Spinal cord (tissue), 10 donors: ENCODE results near the gene ETV6. TPM values are rescaled to one million over a fixed set of nuclear protein-coding genes. Genes with fewer than 3 reads are reported as not detected.

Experiments
- DNase-seq, 6 donors: peaks; one replicate each; pipeline versions ENCODE4 v3.0.0 to v3.0.0-alpha.2; 2013 to 2015; ENCODE audit warnings: low spot score in 6 of 6, low read depth in 4 of 6
- H3K27ac ChIP-seq: one replicate; pipeline ENCODE4 v1.5.1; 2013; ENCODE audit warnings: low read depth, low read length, control low read depth
- H3K27me3 ChIP-seq: one replicate; pipeline ENCODE4 v1.6.1; 2013; ENCODE audit warnings: low read length; ENCODE audit not compliant: control insufficient read depth, insufficient read depth
- H3K36me3 ChIP-seq: one replicate; pipeline ENCODE4 v1.6.1; 2013; ENCODE audit warnings: low read length; ENCODE audit not compliant: control insufficient read depth, insufficient read depth
- H3K4me1 ChIP-seq: one replicate; pipeline ENCODE4 v1.6.1; 2013; ENCODE audit warnings: low read length; ENCODE audit not compliant: control insufficient read depth, insufficient read depth
- H3K4me3 ChIP-seq: one replicate; pipeline ENCODE4 v1.5.1; 2013; ENCODE audit warnings: low read depth, low read length, control low read depth
- H3K9me3 ChIP-seq: one replicate; pipeline ENCODE4 v1.6.1; 2013; ENCODE audit warnings: low read length; ENCODE audit not compliant: control insufficient read depth, insufficient read depth
- WGBS: methylation state at CpG from one replicate; pipeline ENCODE4 v1.1.5; 2013; ENCODE audit warnings: missing lambda C conversion rate; ENCODE audit not compliant: insufficient coverage; 5-methylcytosine and 5-hydroxymethylcytosine counted together
- polyA plus RNA-seq, 2 donors: library from polyadenylated mRNA; unstranded; fragments of 120-200 nt; gene quantifications; one replicate each; pipeline ENCODE4 v1.2.1, GENCODE V29; 2013; ENCODE audit not compliant: insufficient read length in 2 of 2
- total RNA-seq, 2 donors: library from RNA; depleted of rRNA in 1 of 2; stranded (reverse); fragments of 120-200 nt in 1 of 2; fragments of >200 nt in 1 of 2; gene quantifications; one replicate each; pipeline versions ENCODE4 v1.2.3 to v1.2.4, GENCODE V29; 2013 to 2014
- donor health status: healthy.

The ETV6 gene
- total and polyA plus RNA-seq, 4 donors = 6.8 to 9.9 (median 8.1) TPM

DNA sequence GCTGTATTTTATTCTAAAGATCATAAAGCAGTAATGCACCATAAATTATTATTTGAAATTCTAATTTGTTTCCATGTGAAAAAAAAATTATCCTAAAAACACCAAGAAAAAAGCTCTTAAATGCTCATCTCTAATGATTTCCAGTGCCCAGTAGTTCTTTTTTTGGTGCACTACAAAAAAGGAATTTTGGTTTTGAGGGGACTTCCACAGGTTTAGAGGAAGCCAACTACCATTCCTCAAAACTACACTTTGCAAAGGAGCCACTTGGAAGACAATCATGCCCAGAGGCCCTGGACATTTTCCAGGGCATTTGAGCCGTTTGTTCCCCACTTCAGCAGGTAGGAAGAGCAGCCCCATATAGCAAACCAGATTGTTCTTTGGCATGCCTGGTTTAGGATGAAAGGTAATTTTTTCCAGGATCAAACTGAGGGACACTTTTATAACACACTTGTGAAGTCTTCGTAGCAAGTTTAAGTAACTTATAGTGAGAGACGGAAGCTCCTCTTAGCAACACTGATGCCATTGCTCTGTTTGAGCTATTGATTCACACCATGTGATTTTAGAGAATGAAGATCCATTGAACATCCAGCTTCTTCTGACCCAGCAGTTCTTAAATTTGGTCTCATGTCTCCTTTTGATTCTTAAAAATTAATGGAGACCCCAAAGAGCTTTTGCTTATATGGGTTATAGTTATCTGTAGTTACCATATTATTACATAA, 187.9 kb downstream of the ETV6 start:
- Histone ChIP-seq H3K4me3 (no peak overlapping the region), H3K27ac (no peak overlapping the region), H3K9me3 (no peaks in the 10 kb centered on the region), H3K4me1 (peaks cover 13% of the 10 kb centered on the region), H3K36me3 (peaks cover 5% of the 10 kb centered on the region), H3K27me3 (no peaks in the 10 kb centered on the region)
- no peak for DNase-seq
- WGBS = 83% methylated on average over 1 of the region's 3 CpGs

DNA sequence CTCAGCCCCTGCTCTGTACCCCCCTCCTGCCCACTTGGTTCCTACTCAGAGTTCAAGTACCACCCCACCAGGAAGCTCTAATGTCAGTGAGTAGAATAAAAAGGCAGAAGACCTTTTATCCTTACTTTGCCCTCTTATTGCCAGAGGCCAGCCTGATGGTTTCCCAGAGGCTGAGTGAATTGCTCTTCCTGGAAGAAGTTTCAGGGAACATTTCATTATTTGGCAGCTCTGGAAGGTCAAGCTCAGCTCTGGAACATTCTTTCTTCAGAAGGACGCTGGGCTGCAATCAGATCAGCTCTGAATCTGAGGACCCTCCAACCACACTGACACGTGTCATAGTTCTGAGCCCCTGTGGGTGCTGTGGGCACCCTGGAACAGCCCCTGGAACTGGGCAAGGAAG, 188.9 kb downstream of the ETV6 start:
- H3K36me3 ChIP-seq = peaks cover 5% of the 10 kb centered on the region
- no peak for DNase-seq
- 69% methylated on average over 2 of the region's 2 CpGs for WGBS
- H3K4me3 ChIP-seq = no peak overlapping the region
- no peaks in the 10 kb centered on the region for H3K27me3 ChIP-seq
- H3K27ac ChIP-seq = no peak overlapping the region
- peaks cover 13% of the 10 kb centered on the region for H3K4me1 ChIP-seq
- H3K9me3 ChIP-seq = no peaks in the 10 kb centered on the region

GRCh38 chr12:11839091-11839641, 189.7 kb downstream of the ETV6 start:
- Histone ChIP-seq H3K4me1 (peaks cover 13% of the 10 kb centered on the region), H3K9me3 (no peaks in the 10 kb centered on the region), H3K36me3 (peaks cover 5% of the 10 kb centered on the region), H3K4me3 (no peak overlapping the region), H3K27me3 (no peaks in the 10 kb centered on the region), H3K27ac (no peak overlapping the region)
- 55% methylated on average over 5 of the region's 8 CpGs for WGBS
- peak in 2 of 6 donors; percentile 57 to 74 for DNase-seq

DNA sequence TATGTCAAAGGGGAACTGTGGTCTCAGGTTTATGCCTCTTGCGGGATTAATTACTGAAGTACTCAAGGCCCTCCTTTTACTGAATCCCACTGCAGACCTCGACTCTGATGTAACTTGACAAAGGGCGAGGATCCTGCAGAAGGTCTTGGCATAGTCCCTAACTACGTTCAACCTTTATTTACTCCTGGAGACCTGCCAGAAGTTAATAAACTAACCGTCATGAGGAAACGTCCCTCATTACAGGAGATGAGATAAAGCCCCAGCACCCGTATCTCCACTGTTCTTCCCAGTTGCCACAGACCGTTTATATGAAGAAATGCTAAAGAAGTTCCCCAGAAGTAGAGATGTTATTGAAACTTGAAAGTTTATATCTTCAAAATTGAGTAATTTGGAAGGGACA, 190.9 kb downstream of the ETV6 start:
- no peaks in the 10 kb centered on the region for H3K9me3 ChIP-seq
- no peaks in the 10 kb centered on the region for H3K27me3 ChIP-seq
- H3K27ac ChIP-seq = no peak overlapping the region
- no peak overlapping the region for H3K4me3 ChIP-seq
- 85% methylated on average over 4 of the region's 8 CpGs for WGBS
- H3K36me3 ChIP-seq = peaks cover 5% of the 10 kb centered on the region
- peaks cover 13% of the 10 kb centered on the region for H3K4me1 ChIP-seq
- DNase-seq = no peak

GRCh38 chr12:11846488-11846887, 197.0 kb downstream of the ETV6 start:
- H3K4me1 ChIP-seq = no peaks in the 10 kb centered on the region
- H3K4me3 ChIP-seq = no peak overlapping the region
- H3K9me3 ChIP-seq = no peaks in the 10 kb centered on the region
- no peak for DNase-seq
- no peak overlapping the region for H3K27ac ChIP-seq
- H3K27me3 ChIP-seq = no peaks in the 10 kb centered on the region
- peaks cover 7% of the 10 kb centered on the region for H3K36me3 ChIP-seq
- no CpG with 5 or more reads among the region's 4 CpGs for WGBS

DNA sequence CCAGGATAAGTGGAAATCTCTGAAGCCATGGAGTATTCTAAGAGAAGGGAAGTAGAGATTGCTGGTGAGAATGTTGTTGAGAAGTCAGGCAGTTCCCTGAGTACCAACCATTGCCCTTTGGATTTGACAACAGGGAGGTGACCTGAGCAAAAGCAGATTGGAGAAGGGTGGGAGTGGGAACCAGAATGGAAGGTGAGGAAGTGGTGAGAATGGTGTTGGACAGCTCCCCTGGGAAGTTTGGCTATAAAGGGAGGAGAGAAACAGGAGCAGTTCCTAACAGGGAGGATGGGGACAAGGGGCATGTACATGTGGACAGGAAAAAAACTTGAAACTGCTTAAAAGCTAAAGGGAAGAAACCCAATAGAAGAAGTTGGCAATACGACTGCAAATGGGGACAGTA, 198.1 kb downstream of the ETV6 start:
- Histone ChIP-seq H3K36me3 (peaks cover 2% of the 10 kb centered on the region), H3K9me3 (no peaks in the 10 kb centered on the region), H3K27me3 (no peaks in the 10 kb centered on the region), H3K4me3 (no peak overlapping the region), H3K4me1 (no peaks in the 10 kb centered on the region), H3K27ac (no peak overlapping the region)
- no peak for DNase-seq
- WGBS = no CpG with 5 or more reads among the region's 1 CpG

DNA sequence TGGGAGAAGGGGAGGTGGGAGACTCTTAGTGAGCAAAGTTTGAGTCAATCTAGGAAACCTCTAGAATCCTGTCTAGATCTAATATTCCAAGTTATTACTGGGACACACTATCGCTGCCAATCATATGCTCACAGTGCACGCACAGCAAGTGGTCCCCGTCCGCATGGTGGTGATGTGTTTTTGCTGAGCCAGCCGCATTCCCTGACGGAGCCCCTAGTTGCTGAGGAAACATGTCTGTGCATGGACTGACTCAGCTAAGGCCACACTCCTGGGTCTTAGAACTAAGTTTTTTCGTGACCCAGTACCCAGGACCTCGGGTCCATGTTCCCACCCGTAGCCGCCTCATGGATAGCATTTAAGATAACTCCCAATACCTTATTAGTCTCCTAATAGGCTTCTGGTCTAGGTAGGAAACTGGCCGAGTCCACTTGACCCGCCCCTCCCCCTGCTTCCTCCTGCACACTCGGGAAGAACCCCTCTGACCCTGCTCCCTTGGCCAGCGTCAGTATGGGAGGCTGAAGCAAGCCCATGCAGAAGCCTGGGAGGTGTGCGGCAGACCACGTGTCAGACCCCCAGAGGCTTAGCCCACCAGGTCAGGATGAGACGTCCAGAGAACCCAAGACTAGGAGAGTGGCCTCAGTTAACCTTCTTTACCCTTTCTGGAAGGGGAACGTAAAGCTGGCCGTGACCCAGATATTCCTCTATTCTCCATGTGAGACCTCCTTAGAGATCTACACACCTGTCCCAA, 200.5 kb downstream of the ETV6 start:
- no peaks in the 10 kb centered on the region for H3K9me3 ChIP-seq
- WGBS = 86% methylated on average over 12 of the region's 19 CpGs
- H3K4me1 ChIP-seq = peaks cover 2% of the 10 kb centered on the region
- no peaks in the 10 kb centered on the region for H3K27me3 ChIP-seq
- no peak overlapping the region for H3K4me3 ChIP-seq
- DNase-seq = no peak
- no peak overlapping the region for H3K27ac ChIP-seq
- H3K36me3 ChIP-seq = peaks cover 4% of the 10 kb centered on the region

- Histone ChIP-seq H3K36me3 (peaks cover 4% of the 10 kb centered on the region), H3K4me1 (peaks cover 13% of the 10 kb centered on the region), H3K9me3 (no peaks in the 10 kb centered on the region), H3K4me3 (no peak overlapping the region), H3K27me3 (no peaks in the 10 kb centered on the region), H3K27ac (no peak overlapping the region)
- no peak for DNase-seq
- 80% methylated on average over 6 of the region's 12 CpGs for WGBS
Observed at GRCh38 chr12:11853126-11853525, 203.7 kb downstream of the ETV6 start.

DNA sequence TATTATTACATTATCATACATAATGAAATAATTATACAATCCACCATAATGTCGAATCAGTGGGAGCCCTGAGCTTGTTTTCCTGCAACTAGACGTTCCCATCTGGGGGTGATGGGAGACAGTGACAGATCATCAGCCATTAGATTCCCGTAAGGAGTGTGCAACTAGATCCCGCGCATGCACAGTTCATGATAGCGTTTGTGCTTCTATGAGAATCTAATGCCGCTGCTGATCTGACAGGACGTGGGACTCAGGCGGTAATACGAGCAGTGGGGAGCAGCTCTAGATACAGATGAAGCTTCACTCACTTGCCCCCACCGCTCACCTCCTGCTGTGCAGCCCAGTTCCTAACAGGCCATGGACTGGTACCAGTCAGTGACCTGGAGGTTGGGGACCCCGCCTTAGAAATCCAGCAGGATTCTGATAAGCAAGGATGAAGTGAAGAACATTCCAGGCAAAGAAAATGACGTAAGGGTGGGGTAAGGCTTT, 204.6 kb downstream of the ETV6 start:
- Histone ChIP-seq H3K27me3 (no peaks in the 10 kb centered on the region), H3K27ac (no peak overlapping the region), H3K4me3 (no peak overlapping the region), H3K4me1 (peaks cover 13% of the 10 kb centered on the region), H3K9me3 (no peaks in the 10 kb centered on the region), H3K36me3 (peaks cover 3% of the 10 kb centered on the region)
- WGBS = 92% methylated on average over 10 of the region's 13 CpGs
- DNase-seq = no peak
